Large intestine (tissue), 3 donors: ENCODE data around the gene HINT3. TPM values are rescaled to one million over a fixed set of nuclear protein-coding genes. Genes with fewer than 3 reads are reported as not detected.

Source experiments
- DNase-seq, 2 donors: peaks; one replicate each; pipeline versions ENCODE4 v3.0.0 to v3.0.0-alpha.2; 2013
- H3K27ac ChIP-seq: one replicate; pipeline ENCODE4 v1.5.1; 2013; ENCODE audit warnings: low read length
- H3K27me3 ChIP-seq: 2 replicates; pipeline ENCODE4 v1.6.1; 2013; ENCODE audit warnings: low read length; ENCODE audit not compliant: control insufficient read depth, insufficient read depth
- H3K36me3 ChIP-seq: 2 replicates; pipeline ENCODE4 v1.6.1; 2013; ENCODE audit warnings: low read length; ENCODE audit not compliant: control insufficient read depth, insufficient read depth
- H3K4me1 ChIP-seq: one replicate; pipeline ENCODE4 v1.6.1; 2013; ENCODE audit warnings: low read length; ENCODE audit not compliant: control insufficient read depth, insufficient read depth
- H3K4me3 ChIP-seq: one replicate; pipeline ENCODE4 v1.5.1; 2013; ENCODE audit warnings: low read length
- H3K9me3 ChIP-seq: one replicate; pipeline ENCODE4 v1.6.1; 2013; ENCODE audit warnings: mild to moderate bottlenecking, low read depth, low read length, moderate library complexity; ENCODE audit not compliant: control insufficient read depth
- WGBS: methylation state at CpG from one replicate; pipeline ENCODE4 v1.1.5; 2013; ENCODE audit warnings: low lambda C conversion rate; ENCODE audit not compliant: insufficient coverage; 5-methylcytosine and 5-hydroxymethylcytosine counted together
- polyA plus RNA-seq: library from polyadenylated mRNA; unstranded; fragments of 120-200 nt; gene quantifications from one replicate; pipeline ENCODE4 v1.2.1, GENCODE V29; 2013

Gene HINT3
- polyA plus RNA-seq, 1 donor: 31.5 TPM

DNA sequence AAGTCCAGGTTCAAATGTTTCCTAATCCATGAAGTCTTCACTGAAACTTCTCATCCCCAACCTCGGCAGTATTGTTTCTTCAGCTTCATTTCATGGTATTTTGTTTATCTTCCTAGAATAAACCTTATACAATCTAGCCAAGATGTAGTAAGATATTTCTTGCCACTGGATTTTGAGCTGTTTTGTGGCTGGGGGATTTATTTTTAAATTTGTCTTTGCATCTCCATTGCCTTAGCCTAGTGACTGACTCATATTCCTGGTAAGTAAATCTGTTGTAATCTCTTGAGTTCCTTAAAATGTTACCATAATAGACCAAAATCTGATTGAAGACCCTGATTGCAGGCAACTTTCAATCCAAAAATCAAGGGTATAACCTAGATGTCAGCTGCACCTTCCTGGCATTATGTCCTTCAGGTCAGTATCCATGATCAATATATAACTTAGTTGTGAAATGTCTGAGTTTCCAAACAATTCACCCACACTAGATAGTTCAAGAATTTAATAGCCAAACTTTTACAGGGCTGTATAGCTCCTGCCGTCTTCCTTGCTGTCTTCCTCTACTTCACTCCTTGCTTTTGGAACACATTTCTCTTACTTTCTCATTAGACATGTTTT lies 25.1 kb downstream of the HINT3 start:
- Histone ChIP-seq H3K4me3 (no peak overlapping the region), H3K27ac (no peak overlapping the region), H3K4me1 (peaks cover 9% of the 10 kb centered on the region), H3K36me3 (no peaks in the 10 kb centered on the region), H3K9me3 (no peaks in the 10 kb centered on the region), H3K27me3 (no peaks in the 10 kb centered on the region)
- WGBS: 100% methylated on average over 1 of the region's 2 CpGs
- DNase-seq: no peak

DNA sequence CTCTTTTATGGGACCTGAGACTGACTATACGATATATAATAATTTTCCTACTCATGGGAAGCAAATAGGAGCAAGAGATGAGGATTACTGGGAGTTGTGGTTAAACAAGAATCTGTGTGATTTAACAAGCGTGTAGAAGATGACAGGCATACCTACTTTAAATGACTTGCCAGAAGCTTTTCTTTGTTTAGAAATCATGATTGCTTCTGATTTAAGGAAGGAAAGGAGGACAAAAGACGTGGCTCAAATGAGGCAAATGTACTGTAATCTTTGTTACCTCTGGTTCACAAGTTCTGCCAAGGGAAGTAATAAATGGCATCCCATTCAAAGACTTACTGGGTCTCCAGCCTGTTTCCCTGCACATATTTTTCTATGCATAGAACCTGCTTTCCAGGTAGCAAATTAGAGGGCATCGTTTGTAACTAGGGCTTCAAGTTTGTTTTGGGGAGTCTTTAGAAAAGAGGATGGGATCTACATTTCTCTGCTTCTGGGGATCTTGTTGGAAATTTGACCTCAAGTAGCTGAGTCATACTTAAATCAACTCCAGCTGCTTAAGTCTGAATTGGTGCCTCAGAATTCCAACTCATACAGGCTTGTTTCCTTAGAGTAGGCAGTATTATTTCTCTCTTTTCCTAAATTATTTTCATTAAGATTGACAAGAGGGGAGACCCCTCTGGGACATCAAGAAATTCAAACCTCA lies 26.8 kb downstream of the HINT3 start:
- WGBS: 92% methylated on average over 2 of the region's 4 CpGs
- Histone ChIP-seq H3K36me3 (no peaks in the 10 kb centered on the region), H3K27ac (no peak overlapping the region), H3K9me3 (no peaks in the 10 kb centered on the region), H3K4me3 (no peak overlapping the region), H3K27me3 (no peaks in the 10 kb centered on the region), H3K4me1 (peaks cover 13% of the 10 kb centered on the region)
- no peak for DNase-seq

GRCh38 chr6:125984311-125984710 lies 27.7 kb downstream of the HINT3 start:
- Histone ChIP-seq H3K4me3 (no peak overlapping the region), H3K4me1 (peaks cover 15% of the 10 kb centered on the region), H3K36me3 (no peaks in the 10 kb centered on the region), H3K27me3 (no peaks in the 10 kb centered on the region), H3K9me3 (no peaks in the 10 kb centered on the region), H3K27ac (peak overlapping the region; percentile 89)
- no CpG with 5 or more reads among the region's 2 CpGs for WGBS
- DNase-seq: peak; percentile 77 to 87

DNA sequence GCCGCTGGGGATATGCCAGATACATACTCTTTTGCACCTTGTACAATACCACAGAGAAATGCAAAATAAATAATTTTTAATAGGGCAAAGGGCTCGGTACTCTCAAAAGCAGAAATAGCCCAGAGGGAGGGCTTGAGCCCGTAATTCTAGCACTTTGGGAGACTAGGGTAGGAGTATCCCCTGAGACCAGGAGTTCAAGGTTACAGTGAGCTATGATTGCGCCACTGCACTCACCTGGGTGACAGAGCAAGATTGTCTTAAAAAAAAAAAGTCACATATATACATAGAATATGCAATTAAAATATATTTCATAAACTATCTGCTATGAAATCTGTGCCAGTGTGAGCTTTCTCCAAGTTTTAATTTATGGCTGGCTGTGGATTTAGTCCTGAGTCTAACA lies 29.0 kb downstream of the HINT3 start:
- H3K27ac ChIP-seq: peak overlapping the region; percentile 89
- peaks cover 16% of the 10 kb centered on the region for H3K4me1 ChIP-seq
- H3K36me3 ChIP-seq: no peaks in the 10 kb centered on the region
- peak in 1 of 2 donors; percentile 26 for DNase-seq
- peak overlapping the region; percentile 81 for H3K4me3 ChIP-seq
- no peaks in the 10 kb centered on the region for H3K9me3 ChIP-seq
- H3K27me3 ChIP-seq: no peaks in the 10 kb centered on the region
- no CpG with 5 or more reads among the region's 4 CpGs for WGBS

DNA sequence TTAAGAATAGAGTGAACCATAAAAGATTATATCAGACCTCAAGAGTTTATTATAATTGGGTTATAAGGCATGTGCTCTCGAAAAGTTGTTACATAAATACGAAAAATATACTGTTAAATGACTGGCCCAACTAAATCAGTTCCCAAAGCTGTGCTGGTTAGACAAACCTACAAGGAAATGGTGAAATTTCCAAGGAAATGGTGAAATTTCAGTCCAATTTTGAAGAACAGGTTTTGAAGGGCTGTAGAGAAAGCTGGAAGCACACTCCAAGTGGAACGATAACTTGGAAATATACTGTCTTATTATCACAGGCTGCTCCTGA lies 29.4 kb downstream of the HINT3 start:
- Histone ChIP-seq H3K4me3 (peak overlapping the region; percentile 81), H3K27ac (peak overlapping the region; percentile 89), H3K4me1 (peaks cover 16% of the 10 kb centered on the region), H3K9me3 (no peaks in the 10 kb centered on the region), H3K36me3 (no peaks in the 10 kb centered on the region), H3K27me3 (no peaks in the 10 kb centered on the region)
- 0% methylated on average over 2 of the region's 3 CpGs for whole genome bisulfite sequencing
- DNase-seq: no peak

DNA sequence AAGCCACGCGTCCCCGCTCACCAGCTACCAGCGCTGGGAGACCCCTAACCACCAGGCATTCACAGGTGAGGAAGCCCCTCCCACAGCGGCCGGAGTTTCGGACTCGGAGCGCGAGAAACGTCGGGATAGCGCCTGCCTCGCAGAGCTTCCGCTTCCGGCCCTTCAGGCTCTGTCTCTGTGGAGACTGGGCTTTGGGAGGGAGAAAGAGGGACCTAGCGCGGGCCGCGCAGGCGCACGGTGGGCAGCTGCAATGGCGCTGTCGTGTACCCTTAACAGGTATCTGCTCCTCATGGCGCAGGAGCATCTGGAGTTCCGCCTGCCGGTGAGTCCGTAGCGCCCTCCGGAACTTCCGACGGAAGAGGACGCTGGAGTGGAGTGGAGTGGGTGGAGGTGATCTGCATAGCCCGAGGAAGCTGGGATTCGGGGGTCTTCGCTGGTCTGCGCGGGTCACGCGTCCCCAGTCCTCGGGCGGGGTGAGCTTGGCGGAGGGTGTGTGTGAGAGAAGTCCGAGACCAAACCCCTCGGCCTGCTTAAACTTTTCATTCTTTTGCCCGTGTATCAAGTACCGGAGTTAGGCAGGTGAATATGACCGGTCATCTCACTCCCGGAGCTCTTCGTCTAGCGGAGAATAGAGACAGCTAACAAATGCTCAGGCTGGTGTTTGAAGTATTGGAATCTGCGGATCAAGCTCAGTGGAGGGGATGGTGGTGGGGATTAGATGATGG lies 29.9 kb downstream of the HINT3 start, which contains the start of gene TRMT11:
Gene TRMT11 (plus strand): TSS at position 240 of the 725 bp plus-strand sequence. CDS start 11 bp downstream, at position 251.
- Histone ChIP-seq H3K36me3 (no peaks in the 10 kb centered on the region), H3K9me3 (no peaks in the 10 kb centered on the region), H3K4me3 (peak within 1 kb of the TSS; percentile 81), H3K4me1 (peaks cover 16% of the 10 kb centered on the region), H3K27ac (peak within 1 kb of the TSS; percentile 89), H3K27me3 (no peaks in the 10 kb centered on the region)
- WGBS: no CpG with 5 or more reads among the region's 52 CpGs
- DNase-seq: peak; percentile 93 to 94

DNA sequence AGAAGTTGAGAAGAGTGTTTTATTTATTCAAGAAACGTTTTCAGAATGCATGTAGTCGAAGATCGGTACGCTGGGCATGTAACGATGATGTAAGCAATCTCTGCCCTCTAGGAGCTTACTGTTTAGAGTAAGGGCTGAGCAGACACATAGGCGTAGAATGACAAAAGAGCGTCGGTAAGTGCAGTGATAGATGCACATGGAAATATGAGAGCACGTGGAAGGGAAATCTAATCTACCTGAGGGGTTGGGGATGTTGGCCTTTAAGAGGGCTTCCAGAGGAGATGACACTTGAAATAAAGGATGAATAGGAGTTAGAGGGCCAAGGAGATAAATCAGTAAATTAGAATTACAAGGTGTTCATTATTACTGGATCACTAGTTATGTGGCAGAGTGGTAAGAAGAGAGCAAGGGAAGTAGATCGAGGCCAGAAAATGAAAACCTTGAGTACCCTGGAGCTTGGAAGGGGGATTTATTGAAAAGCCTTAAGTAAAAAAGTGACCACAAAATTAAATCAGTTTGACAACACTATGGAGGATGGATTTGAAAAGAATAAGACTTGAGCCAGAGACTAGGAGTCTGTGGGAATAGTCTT lies 30.6 kb downstream of the HINT3 start:
- no peaks in the 10 kb centered on the region for H3K27me3 ChIP-seq
- H3K36me3 ChIP-seq: no peaks in the 10 kb centered on the region
- peak overlapping the region; percentile 81 for H3K4me3 ChIP-seq
- H3K27ac ChIP-seq: peak overlapping the region; percentile 89
- 31% methylated on average over 5 of the region's 10 CpGs for WGBS
- no peaks in the 10 kb centered on the region for H3K9me3 ChIP-seq
- DNase-seq: no peak
- H3K4me1 ChIP-seq: peaks cover 16% of the 10 kb centered on the region

GRCh38 chr6:125988280-125988679 lies 31.7 kb downstream of the HINT3 start:
- no peaks in the 10 kb centered on the region for H3K27me3 ChIP-seq
- no peak for DNase-seq
- H3K4me3 ChIP-seq: no peak overlapping the region
- H3K36me3 ChIP-seq: no peaks in the 10 kb centered on the region
- H3K4me1 ChIP-seq: peaks cover 16% of the 10 kb centered on the region
- no peak overlapping the region for H3K27ac ChIP-seq
- H3K9me3 ChIP-seq: no peaks in the 10 kb centered on the region

DNA sequence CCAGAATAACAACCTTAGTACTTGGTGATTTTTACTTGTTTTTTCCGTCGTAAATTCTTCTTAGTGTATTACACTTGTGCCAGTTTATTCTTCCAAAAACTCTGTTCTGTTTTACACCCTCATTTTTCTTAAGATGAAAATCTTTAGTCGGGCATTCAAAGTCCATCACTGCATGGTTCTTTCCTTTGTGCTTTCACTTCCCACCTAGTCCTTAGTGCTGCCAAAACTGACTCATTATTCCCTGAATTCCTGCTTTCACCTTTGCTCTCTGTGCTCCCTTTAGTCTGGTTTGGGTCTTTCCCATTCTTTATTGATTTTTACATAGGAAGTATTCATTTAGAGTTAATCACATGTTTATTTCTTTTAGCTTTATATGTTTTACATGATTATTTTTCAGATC lies 33.1 kb downstream of the HINT3 start:
- WGBS: 74% methylated on average over 3 of the region's 3 CpGs
- no peak overlapping the region for H3K27ac ChIP-seq
- peaks cover 13% of the 10 kb centered on the region for H3K4me1 ChIP-seq
- no peaks in the 10 kb centered on the region for H3K27me3 ChIP-seq
- peak in 1 of 2 donors; percentile 61 for DNase-seq
- no peaks in the 10 kb centered on the region for H3K36me3 ChIP-seq
- H3K9me3 ChIP-seq: no peaks in the 10 kb centered on the region
- no peak overlapping the region for H3K4me3 ChIP-seq

DNA sequence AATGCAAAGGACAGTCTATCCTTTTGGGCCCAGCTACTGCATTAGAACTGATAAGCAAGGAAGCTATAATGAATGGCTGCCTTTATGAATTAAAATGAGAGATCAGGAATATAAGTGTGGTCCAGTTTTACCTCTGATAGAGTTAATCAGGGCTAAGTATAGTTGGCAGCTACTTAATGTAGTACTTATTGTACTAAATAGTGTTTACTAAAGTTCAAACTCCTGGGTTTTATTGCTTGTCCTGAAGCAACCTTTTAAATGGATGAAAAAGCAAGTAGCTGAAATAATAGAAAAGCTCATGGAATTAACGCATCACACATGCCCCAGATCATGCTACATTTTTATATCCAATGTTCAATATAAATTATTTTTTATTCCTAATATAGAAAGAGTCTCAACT lies 35.1 kb downstream of the HINT3 start:
- Histone ChIP-seq H3K9me3 (no peaks in the 10 kb centered on the region), H3K27ac (no peak overlapping the region), H3K36me3 (no peaks in the 10 kb centered on the region), H3K4me1 (peaks cover 7% of the 10 kb centered on the region), H3K27me3 (no peaks in the 10 kb centered on the region), H3K4me3 (no peak overlapping the region)
- 71% methylated on average over 1 of the region's 1 CpG for WGBS
- DNase-seq: no peak
